ENCODE measurements around the gene KRT39.

KRT39 gene

DNA sequence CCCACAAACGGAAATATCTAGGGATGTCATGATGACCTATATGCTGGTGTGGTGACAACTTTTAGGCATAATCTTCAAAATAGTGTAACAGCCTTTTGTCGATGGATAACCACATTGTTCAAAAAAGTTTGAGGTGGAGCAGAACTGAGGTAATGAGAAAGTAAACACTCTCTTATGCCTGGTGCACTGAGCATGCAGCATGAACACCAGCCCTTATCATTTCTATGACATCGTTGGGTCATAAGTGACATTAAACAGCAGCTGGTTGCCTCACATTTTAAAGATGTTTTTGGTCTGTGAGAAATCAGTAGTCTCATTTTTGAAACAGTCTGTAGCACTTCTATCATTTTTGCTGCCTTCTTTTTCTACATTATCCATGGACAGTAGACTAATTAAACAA is 31.1 kb downstream of the KRT39 start:
- Histone ChIP-seq H2AFZ (ENCODE audit: low read depth, low read length) (no peak overlapping the region), H3K9me3 (ENCODE audit: insufficient read depth, low read length, severe bottlenecking) (no peaks in the 10 kb centered on the region), H4K20me1 (ENCODE audit: insufficient read depth, low read length) (no peaks in the 10 kb centered on the region), H3K4me3 (ENCODE audit: low read depth in 1 of 2, low read length in 2 of 2) (no peak overlapping the region), H3K36me3 (ENCODE audit: insufficient read depth, low read length) (no peaks in the 10 kb centered on the region), H3K4me1 (ENCODE audit: insufficient read depth, low read length) (no peaks in the 10 kb centered on the region), H3K9ac (ENCODE audit: low read depth, low read length) (no peak overlapping the region), H3K27me3 (ENCODE audit: insufficient read depth, low read length, poor library complexity) (peaks cover 41% of the 10 kb centered on the region), H3K4me2 (ENCODE audit: insufficient read depth, low read length) (no peak overlapping the region), H3K27ac (ENCODE audit: low read length) (no peak overlapping the region), H3K79me2 (ENCODE audit: insufficient read depth, low read length) (no peaks in the 10 kb centered on the region)
- TF ChIP-seq EZH2 (IDR thresholded peaks at IDR 0.05; ENCODE audit: borderline replicate concordance, low read depth, low read length, severe bottlenecking): no peak
- no peak for TF ChIP-seq CTCF (IDR thresholded peaks at IDR 0.05; ENCODE audit: borderline replicate concordance, extremely low read depth, low read length, poor library complexity, severe bottlenecking)
- no peak for ATAC-seq (ENCODE audit: insufficient read depth, low read depth)
- no peak for DNase-seq

GRCh38 chr17:40932608-40933007 is 34.1 kb downstream of the KRT39 start:
- TF ChIP-seq EZH2 (IDR thresholded peaks at IDR 0.05; ENCODE audit: borderline replicate concordance, low read depth, low read length, severe bottlenecking) (no peak), CTCF (IDR thresholded peaks at IDR 0.05; ENCODE audit: borderline replicate concordance, extremely low read depth, low read length, poor library complexity, severe bottlenecking) (no peak)
- H3K4me3 ChIP-seq (ENCODE audit: low read depth in 1 of 2, low read length in 2 of 2): no peak overlapping the region
- ATAC-seq (ENCODE audit: insufficient read depth, low read depth): no peak
- no peaks in the 10 kb centered on the region for H3K36me3 ChIP-seq (ENCODE audit: insufficient read depth, low read length)
- no peaks in the 10 kb centered on the region for H3K9me3 ChIP-seq (ENCODE audit: insufficient read depth, low read length, severe bottlenecking)
- no peak for DNase-seq
- H3K27ac ChIP-seq (ENCODE audit: low read length): no peak overlapping the region
- peaks cover 23% of the 10 kb centered on the region for H3K27me3 ChIP-seq (ENCODE audit: insufficient read depth, low read length, poor library complexity)
- no peaks in the 10 kb centered on the region for H3K4me1 ChIP-seq (ENCODE audit: insufficient read depth, low read length)
- no peaks in the 10 kb centered on the region for H4K20me1 ChIP-seq (ENCODE audit: insufficient read depth, low read length)
- H3K9ac ChIP-seq (ENCODE audit: low read depth, low read length): no peak overlapping the region
- H3K4me2 ChIP-seq (ENCODE audit: insufficient read depth, low read length): no peak overlapping the region
- no peaks in the 10 kb centered on the region for H3K79me2 ChIP-seq (ENCODE audit: insufficient read depth, low read length)
- no peak overlapping the region for H2AFZ ChIP-seq (ENCODE audit: low read depth, low read length)

- Histone ChIP-seq H3K36me3 (ENCODE audit: insufficient read depth, low read length) (no peaks in the 10 kb centered on the region), H3K79me2 (ENCODE audit: insufficient read depth, low read length) (no peaks in the 10 kb centered on the region), H3K4me1 (ENCODE audit: insufficient read depth, low read length) (no peaks in the 10 kb centered on the region), H3K4me2 (ENCODE audit: insufficient read depth, low read length) (no peak overlapping the region), H2AFZ (ENCODE audit: low read depth, low read length) (no peak overlapping the region), H3K4me3 (ENCODE audit: low read depth in 1 of 2, low read length in 2 of 2) (no peak overlapping the region), H3K9me3 (ENCODE audit: insufficient read depth, low read length, severe bottlenecking) (no peaks in the 10 kb centered on the region), H3K27ac (ENCODE audit: low read length) (no peak overlapping the region), H3K27me3 (ENCODE audit: insufficient read depth, low read length, poor library complexity) (peaks cover 14% of the 10 kb centered on the region), H3K9ac (ENCODE audit: low read depth, low read length) (no peak overlapping the region), H4K20me1 (ENCODE audit: insufficient read depth, low read length) (no peaks in the 10 kb centered on the region)
- TF ChIP-seq CTCF (IDR thresholded peaks at IDR 0.05; ENCODE audit: borderline replicate concordance, extremely low read depth, low read length, poor library complexity, severe bottlenecking) (no peak), EZH2 (IDR thresholded peaks at IDR 0.05; ENCODE audit: borderline replicate concordance, low read depth, low read length, severe bottlenecking) (no peak)
- no peak for ATAC-seq (ENCODE audit: insufficient read depth, low read depth)
- DNase-seq: no peak
These were observed 35.4 kb downstream of the KRT39 start for GRCh38 chr17:40931311-40931710.

DNA sequence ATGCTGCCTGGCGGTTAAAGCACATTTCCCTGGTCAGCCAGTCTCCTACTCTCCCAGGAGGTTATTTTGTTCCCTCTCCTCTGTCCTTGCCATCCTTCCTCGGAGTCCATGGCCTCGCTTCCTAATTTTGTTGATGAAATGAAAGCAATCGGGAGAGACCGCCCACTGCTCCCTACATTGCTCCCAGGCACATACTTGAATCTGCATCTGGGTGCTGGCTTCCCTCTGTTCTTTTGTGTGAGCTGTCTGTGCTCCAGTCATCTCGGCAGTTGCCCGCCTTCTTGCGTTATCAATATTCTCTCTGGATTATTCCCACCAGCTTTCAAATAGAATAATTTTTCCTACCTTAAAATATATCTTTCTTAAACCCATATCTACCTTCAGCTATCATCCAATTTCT is 40.4 kb downstream of the KRT39 start:
- Histone ChIP-seq H3K27me3 (ENCODE audit: insufficient read depth, low read length, poor library complexity) (peaks cover 17% of the 10 kb centered on the region), H3K27ac (ENCODE audit: low read length) (no peak overlapping the region), H3K9me3 (ENCODE audit: insufficient read depth, low read length, severe bottlenecking) (no peaks in the 10 kb centered on the region), H2AFZ (ENCODE audit: low read depth, low read length) (no peak overlapping the region), H3K79me2 (ENCODE audit: insufficient read depth, low read length) (no peaks in the 10 kb centered on the region), H3K36me3 (ENCODE audit: insufficient read depth, low read length) (no peaks in the 10 kb centered on the region), H3K9ac (ENCODE audit: low read depth, low read length) (no peak overlapping the region), H3K4me1 (ENCODE audit: insufficient read depth, low read length) (no peaks in the 10 kb centered on the region), H4K20me1 (ENCODE audit: insufficient read depth, low read length) (no peaks in the 10 kb centered on the region), H3K4me2 (ENCODE audit: insufficient read depth, low read length) (no peak overlapping the region), H3K4me3 (ENCODE audit: low read depth in 1 of 2, low read length in 2 of 2) (no peak overlapping the region)
- ATAC-seq (ENCODE audit: insufficient read depth, low read depth): no peak
- TF ChIP-seq EZH2 (IDR thresholded peaks at IDR 0.05; ENCODE audit: borderline replicate concordance, low read depth, low read length, severe bottlenecking) (no peak), CTCF (IDR thresholded peaks at IDR 0.05; ENCODE audit: borderline replicate concordance, extremely low read depth, low read length, poor library complexity, severe bottlenecking) (no peak)
- DNase-seq: no peak

All from DND-41 (cell line).